NK-92 (cell line): ENCODE results near the gene PARS2.
"Not testable (repeated sequence)": the region's sequence is repeated elsewhere in the genome, so short reads cannot be mapped to it uniquely, and the experiment has no call there.

Source experiments
- DNase-seq: peaks from one replicate; lab custom pipeline; 2025; ENCODE audit not compliant: unreplicated experiment; lab: John Stamatoyannopoulos, UW

The PARS2 gene

GRCh38 chr1:54775828-54776721, 11.8 kb upstream of the PARS2 start:
- not testable (repeated sequence) for DNase-seq

- DNase-seq = no peak
These were observed 10.6 kb upstream of the PARS2 start for GRCh38 chr1:54774820-54775498.

- no peak for DNase-seq
These were observed 8.6 kb upstream of the PARS2 start for GRCh38 chr1:54772951-54773350.

- DNase-seq = no peak
These were observed 3.8 kb upstream of the PARS2 start for GRCh38 chr1:54768093-54768492.

GRCh38 chr1:54767526-54767925, 3.2 kb upstream of the PARS2 start:
- DNase-seq = no peak

- no peak for DNase-seq
These were observed 2.4 kb upstream of the PARS2 start for GRCh38 chr1:54766726-54767125.

- DNase-seq = no peak
These were observed 719 bp upstream of the PARS2 start for GRCh38 chr1:54764922-54765561.

- DNase-seq = no peak
These were observed 549 bp downstream of the PARS2 start for GRCh38 chr1:54763816-54764132.

GRCh38 chr1:54758678-54759348, 5.5 kb downstream of the PARS2 start:
- DNase-seq = no peak

GRCh38 chr1:54757833-54758232, 6.5 kb downstream of the PARS2 start:
- DNase-seq = no peak

- DNase-seq = no peak
These were observed 9.6 kb downstream of the PARS2 start for GRCh38 chr1:54754486-54755285.

- DNase-seq = no peak
These were observed 10.3 kb downstream of the PARS2 start for GRCh38 chr1:54754045-54754444.

- no peak for DNase-seq
These were observed 12.9 kb downstream of the PARS2 start for GRCh38 chr1:54751426-54751825.

- DNase-seq = no peak
These were observed 13.7 kb downstream of the PARS2 start for GRCh38 chr1:54750596-54750995.

GRCh38 chr1:54748094-54748835, 16.1 kb downstream of the PARS2 start:
- DNase-seq = no peak

GRCh38 chr1:54745864-54746263, 18.5 kb downstream of the PARS2 start:
- no peak for DNase-seq

GRCh38 chr1:54745274-54745673, 19.0 kb downstream of the PARS2 start:
- DNase-seq = no peak

GRCh38 chr1:54744696-54745095, 19.6 kb downstream of the PARS2 start:
- DNase-seq = no peak

GRCh38 chr1:54743416-54744226, 20.7 kb downstream of the PARS2 start:
- DNase-seq = no peak
